HG03045 (cell line): ENCODE data around the gene MBOAT1.
"Not testable (repeated sequence)": the region's sequence is repeated elsewhere in the genome, so short reads cannot be mapped to it uniquely, and the experiment has no call there.

Experiments
- ATAC-seq: cut with Tn5 transposase; IDR thresholded peaks from one replicate; pipeline ENCODE4 v1.9.1; 2021; ENCODE audit warnings: mild to moderate bottlenecking, moderate library complexity; ENCODE audit not compliant: unreplicated experiment

The MBOAT1 gene, protein sequence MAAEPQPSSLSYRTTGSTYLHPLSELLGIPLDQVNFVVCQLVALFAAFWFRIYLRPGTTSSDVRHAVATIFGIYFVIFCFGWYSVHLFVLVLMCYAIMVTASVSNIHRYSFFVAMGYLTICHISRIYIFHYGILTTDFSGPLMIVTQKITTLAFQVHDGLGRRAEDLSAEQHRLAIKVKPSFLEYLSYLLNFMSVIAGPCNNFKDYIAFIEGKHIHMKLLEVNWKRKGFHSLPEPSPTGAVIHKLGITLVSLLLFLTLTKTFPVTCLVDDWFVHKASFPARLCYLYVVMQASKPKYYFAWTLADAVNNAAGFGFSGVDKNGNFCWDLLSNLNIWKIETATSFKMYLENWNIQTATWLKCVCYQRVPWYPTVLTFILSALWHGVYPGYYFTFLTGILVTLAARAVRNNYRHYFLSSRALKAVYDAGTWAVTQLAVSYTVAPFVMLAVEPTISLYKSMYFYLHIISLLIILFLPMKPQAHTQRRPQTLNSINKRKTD

DNA sequence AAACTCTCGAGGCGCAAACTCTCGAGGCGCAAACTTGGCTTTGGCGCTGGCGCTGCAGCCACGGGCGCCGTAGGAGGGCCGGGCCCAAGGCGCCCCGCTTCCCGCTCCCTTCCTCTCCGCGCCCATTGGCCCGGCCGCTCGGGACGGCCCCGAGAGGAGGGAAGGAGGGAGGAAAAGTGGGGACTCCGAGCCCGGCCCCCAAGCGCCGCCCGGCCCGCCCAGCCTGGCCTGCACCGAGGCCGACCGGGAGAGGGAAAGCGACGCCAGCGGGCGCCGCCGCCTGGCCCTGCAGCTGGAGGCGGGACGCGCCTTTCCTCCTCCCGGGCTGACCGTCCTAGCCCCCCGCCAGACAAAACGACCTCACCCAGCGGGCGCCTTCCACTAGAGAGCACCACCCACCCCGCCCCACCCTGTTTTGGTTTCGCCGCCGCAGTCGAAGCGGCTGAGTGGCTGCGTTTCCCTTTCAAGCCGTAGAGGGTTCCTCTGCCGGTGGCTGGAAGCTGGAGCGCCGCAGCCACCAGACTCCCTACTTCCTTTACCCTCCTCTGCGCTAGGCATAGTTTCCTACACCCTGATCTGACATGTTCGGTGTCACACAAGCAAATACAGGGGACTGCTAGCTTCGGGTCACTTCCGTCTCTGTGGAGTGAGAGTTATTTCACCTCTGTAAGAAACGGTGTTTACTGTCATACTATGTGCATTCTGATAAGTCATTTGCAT is at the start of gene MBOAT1:
MBOAT1 (minus strand) TSS at position 78 of the 720 bp plus-strand sequence. CDS start 235 bp downstream, outside the sequence.
- ATAC-seq: peak; percentile 88

DNA sequence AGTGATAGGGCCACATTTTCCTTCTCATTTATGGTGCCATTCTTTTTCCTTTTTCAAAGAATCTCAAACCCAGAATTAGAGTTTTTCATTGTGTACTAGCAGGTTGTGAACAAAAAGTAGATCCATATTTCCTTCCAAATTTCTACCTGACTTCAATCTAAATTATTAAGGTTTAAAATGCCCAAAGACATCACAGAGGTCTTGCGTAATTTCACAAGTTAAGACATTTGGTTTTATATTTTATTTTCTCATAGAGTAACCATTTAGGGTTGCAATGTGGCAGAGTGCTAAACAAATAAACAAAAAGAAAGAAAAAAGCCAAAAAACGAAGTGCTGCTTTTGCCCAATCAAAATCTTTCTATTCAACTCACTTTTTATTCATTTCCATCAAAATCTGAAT is 49.4 kb upstream of the MBOAT1 start:
- ATAC-seq: no peak

DNA sequence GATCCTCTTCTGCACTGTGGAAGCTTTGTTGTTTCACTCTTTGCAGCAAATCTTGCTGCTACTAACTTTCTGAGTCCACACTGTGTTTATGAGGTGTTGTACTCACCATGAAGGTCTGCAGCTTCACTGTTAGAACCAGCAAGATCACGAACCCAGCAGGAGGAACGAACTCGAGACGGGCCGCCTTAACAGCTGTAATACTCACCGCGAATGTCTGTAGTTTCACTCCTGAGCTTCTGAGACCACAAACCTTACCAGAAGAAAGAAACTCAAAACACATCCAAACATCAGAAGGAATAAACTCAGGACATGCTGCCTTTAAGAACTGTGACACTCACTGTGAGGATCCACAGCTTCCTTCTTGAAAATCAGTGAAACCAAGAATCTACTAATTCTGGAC is 48.1 kb upstream of the MBOAT1 start:
- ATAC-seq: no peak

DNA sequence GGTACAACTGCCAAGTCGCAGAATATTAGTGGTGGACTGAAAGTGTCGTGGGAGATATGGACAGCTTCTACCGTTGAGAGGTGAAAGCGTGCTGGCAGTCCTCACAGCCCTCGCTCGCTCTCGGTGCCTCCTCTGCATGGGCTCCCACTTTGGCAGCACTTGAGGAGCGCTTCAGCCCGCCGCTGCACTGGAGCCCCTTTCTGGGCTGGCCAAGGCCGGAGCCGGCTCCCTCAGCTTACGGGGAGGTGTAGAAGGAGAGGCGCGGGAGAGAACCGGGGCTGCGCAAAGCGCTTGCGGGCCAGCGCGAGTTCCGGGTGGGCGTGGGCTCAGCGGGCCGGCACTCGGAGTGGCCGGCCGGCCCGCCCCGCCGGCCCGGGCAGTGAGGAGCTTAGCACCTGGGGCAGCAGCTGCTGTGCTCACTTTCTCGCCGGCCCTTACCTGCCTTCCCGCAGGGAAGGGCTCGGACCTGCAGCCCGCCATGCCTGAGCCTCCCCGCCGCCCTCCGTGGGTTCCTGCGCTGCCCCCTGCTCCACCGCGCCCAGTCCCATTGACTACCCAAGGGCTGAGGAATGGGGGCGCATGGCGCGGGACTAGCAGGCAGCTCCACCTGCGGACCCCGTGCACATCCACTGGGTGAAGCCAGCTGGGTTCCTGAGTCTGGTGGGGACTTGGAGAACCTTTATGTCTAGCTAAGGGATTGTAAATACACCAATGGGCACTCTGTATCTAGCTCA is 47.2 kb upstream of the MBOAT1 start:
- ATAC-seq: no peak

DNA sequence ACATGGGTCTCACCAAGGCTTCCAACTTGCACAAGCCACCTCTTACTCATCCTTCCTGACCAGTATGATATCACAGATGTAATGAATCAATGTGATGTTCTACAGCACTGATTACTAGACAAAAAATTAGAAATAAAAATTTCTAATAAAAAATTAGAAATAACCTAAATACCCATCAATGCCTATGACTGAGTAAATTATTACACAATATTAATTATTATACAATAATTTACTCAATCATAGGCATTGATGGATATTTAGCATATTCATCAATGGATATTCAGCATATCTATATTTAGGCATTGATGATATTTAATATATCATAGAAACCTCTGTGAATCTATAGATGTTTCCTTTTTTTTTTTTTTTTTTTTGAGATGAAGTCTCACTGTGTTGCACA is 43.2 kb upstream of the MBOAT1 start:
- ATAC-seq: no peak

DNA sequence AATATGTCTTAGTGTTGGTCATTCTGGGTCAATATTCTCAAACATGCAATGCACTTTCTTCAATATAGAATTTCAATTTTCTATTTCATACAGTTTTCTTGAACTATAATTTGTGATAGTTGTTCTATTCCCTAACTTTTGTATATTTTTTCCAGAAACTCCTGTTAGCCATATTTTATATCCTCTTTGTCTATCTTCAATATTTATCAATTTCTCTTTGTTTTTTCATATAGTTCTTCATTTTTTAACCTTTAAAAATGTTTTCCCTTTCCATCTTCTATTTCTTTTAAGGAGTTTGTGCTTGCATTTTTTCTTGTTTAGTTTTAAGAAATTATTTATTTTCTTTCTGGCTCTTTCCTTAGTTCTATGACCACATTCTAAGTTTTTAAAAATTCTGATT is 42.0 kb upstream of the MBOAT1 start:
- ATAC-seq: no peak

DNA sequence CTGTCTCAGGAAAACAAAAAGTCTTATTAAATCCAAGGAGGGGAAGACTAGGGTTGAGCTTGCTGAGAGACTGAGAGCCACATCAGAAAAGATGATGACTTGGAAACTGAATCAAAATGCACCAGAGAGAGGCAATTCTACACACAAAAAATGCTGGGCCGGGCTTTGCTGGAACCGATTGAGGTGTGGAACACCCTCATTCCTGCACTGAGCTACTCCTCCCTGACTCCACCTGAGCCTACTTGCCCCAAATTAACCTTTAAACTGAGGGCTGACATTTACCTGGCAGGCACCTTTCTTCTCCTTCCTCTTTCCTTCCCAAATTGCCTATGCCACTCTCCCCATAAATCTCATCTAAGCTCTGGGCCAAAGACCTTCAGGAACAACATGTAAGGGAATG is 40.8 kb upstream of the MBOAT1 start:
- no peak for ATAC-seq

DNA sequence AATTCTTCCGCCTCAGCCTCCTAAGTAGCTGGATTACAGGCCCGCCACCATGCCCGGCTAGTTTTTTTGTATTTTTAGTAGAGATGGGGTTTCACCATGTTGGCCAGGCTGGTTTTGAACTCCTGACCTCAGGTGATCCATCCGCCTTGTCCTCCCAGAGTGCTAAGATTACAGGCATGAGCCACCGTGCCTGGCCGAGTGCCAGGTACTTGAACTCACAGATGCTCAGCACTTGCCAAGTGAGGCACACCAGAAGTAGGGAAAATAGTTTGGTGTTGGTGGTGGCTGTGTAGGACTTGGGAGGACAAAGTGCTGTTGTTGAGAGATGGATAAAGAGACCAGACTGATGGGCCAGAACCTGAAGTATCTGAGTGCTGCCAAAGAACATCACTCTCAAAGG is 40.0 kb upstream of the MBOAT1 start:
- ATAC-seq: no peak

DNA sequence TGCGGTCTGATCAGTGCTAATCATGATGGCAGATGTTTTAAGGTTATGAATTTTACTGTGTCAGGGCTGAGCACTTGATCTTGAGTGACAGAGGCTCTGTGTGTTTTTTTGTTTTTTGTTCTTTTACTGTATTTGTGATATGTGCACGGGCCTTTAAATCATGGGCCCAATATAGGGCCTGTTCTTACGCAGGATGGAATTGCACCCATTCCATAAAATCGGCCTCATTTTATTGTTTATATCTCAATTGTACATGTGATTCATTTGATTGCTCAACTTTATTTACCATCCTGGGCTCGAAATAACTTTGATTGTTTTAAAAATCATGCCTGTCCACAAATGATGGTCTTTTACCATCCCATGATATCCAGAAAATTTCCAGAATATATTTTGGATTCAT is 39.3 kb upstream of the MBOAT1 start:
- ATAC-seq: no peak

DNA sequence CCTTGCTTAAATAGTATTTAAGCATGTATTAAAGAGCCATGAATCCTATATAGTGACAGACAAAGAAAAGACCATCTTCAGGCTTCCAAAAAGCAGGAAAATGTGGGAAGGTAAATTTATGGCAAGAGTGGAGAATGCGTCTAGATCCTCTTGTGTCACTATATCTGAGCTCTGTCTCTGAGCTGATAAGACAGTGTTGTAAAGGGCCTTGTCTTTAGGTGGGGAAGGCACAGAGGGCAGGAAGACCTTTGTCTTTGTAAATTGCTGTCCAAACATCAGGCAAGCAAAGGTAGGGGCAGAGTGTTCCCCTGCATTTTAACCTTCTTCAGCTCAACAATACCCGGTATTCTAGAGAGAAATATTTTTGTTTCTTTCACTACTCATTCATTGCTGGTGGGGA is 33.9 kb upstream of the MBOAT1 start:
- ATAC-seq: no peak

DNA sequence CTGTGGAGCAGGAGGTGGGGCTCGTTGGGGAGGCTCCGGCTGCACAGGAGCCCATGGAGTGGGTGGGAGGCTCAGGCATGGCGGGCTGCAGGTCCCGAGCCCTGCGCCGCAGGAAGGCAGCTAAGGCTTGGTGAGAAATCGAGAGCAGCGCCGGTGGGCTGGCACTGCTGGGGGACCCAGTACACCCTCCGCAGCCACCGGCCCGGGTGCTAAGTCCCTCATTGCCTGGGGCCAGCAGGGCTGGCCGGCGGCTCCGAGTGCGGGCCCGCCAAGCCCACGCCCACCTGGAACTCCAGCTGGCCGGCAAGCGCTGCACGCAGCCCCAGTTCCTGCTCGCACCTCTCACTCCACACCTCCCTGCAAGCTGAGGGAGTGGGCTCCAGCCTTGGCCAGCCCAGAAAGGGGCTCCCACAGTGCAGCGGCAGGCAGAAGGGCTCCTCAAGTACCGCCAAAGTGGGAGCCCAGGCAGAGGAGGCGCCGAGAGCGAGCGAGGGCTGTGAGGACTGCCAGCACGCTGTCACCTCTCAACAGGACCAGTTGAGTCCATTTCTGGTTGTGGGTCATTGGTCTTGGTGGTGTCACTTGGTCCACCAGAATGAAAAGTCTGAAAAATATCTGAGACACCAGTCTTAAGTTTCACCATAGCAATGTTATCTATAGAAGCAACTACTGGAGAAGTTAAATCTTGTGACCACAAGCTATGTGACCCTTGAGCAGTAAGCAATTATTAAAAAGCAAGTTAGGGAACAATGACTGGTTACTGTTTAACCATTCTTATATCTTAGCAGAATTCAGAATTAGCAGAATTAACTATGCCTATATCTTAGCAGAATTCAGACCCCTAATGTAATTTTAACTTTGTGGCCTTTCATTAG is 32.8 kb upstream of the MBOAT1 start:
- not testable (repeated sequence) for ATAC-seq

DNA sequence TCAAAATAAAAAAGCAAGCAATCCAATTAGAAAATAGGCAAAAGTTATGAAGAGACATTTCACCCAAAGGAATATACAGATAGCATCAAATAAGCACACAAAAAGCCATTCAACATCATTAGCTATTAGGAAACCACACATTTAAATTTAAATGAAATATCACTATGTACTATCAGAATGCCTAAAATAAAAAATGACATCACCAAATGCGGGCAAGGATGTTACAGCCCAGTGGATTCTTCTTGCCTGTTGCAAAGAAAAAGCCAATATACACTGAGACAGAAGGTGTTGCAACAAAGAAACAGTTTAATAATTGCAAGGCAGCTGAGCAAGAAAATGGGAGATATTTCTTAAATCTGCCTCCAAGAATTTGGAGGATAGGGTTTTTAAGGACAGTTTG is 31.0 kb upstream of the MBOAT1 start:
- no peak for ATAC-seq

DNA sequence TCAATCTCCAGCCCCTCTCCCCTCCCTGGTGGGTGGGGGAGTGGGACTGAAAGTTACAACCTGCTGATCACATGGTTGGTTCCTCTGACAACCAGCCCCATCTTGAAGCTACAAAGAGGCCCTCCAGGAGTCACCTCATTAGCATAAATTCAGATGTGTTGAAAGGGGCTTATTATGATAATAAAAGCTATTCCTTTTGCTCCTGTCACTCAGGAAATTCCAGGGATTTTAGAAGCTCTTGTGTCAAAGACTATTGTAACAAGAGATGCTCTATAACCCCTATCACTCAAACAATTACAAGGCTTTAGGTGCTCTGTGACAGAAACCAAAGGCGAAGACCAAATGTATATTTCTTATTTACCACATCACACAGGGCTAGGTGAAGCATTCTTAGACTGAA is 30.1 kb upstream of the MBOAT1 start:
- ATAC-seq: no peak

DNA sequence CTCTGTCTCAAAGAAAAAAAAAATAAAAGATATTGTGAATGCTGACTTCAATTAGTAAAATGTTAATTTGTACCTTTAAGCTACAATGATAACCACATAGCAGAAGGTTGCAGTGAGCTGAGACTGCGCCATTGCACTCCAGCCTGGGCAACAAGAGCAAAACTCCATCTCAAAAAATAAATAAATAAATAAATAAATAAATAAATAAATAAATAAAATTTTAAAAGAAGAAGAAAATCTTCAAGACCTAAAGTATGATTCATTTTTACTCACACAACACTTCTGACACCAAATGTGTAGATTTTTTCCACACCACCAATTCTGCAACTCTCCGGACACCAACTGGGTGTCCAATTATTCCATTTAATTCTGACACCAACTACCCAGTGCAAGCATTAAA is 28.8 kb upstream of the MBOAT1 start:
- ATAC-seq: no peak

DNA sequence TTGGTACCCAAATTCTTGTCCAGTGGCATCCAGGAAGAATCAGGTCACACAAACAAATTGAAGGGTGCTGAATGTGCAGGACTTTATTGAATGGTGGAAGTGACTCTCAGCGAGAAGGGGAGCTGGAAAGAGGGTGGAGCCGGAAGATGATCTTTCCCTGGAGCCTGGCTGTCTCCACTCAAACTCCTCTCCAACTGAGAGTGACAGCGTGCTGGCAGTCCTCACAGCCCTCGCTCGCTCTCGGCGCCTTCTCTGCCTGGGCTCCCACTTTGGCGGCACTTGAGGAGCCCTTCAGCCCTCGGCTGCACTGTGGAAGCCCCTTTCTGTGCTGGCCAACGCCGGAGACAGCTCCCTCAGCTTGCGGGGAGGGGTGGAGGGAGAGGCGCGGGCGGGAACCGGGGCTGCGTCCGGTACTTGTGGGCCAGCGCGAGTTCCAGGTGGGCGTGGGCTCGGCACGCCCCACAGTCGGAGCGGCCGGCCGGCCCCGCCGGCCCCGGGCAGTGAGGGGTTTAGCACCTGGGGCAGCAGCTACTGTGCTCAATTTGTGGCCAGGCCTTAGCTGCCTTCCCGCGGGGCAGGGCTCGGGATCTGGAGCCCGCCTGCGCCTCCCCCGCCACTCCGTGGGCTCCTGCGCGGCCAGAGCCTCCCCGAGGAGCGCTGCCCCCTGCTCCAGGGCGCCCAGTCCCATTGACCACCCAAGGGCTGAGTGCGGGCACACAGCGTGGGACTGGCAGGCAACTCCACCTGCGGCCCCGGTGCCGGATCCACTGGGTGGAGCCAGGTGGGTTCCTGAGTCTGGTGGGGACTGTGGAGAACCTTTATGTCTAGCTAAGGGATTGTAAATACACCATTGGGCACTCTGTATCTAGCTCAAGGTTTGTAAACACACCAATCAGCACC is 26.7 kb upstream of the MBOAT1 start:
- no peak for ATAC-seq

DNA sequence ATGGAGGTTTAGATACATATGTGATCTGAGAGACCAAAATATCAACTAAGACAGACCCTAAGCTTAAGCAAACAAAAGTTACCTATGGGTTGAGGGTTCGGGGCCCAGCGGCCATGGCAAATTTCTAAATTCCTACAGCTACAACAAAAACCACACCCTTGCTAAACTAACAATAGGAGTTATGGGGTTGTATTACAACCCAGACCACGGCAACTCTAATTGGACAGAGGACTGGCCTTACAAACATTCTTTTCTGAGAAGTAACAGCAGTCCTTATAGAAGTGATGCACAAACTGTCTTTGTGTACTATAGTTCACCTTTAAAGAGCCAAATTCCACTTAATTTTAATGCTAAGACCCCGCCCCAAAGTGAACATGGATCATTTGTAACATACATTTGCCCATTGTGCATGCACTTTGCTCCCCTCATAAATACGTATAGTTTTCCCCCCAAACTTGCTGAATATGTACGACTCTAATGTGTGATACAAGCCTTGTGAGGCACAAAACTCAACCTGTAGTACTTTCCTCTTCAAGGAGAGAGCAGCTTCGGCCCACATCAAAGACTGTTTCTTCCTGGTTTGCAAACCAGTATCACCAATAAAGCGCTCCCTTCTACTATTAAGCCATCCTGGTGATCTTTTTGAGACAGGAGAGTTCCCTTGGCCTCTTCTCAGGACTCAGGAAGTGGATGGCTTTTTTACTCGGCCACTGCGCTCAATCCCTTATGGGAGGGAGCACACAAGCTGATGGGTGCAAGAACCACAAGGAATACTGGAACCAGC is 25.6 kb upstream of the MBOAT1 start:
- no peak for ATAC-seq

DNA sequence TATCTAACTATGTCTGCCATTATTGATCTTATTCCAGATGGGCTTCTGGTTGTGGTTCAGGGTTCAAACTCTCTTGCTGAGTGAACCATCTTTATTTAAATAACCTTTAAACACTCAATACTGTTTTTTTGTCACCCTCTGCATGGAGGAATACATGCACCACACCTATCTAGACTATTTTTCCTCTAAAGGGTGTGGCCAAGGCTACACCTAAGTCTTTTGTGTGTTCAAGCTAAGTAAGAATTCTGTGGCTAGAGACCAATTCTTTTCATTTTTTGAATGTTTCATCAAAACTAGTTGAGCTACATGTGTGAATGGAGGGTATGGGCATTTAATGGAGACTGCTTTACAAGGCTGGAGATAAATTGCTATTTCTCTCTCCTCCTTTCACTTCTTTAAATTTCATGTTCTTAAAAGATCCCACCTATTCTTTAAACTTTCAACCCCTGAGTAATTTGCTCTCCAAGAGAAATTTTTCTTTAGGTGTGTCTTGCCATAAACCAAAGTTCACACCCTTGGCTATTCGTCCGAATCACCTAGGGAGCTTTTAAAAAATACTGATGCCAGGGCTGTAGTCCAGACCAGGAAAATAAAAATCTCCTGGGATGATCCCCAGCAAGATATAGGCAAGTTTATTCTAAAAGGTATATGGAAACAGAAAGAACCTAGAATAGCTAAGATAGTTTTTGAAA is 24.8 kb upstream of the MBOAT1 start:
- no peak for ATAC-seq

DNA sequence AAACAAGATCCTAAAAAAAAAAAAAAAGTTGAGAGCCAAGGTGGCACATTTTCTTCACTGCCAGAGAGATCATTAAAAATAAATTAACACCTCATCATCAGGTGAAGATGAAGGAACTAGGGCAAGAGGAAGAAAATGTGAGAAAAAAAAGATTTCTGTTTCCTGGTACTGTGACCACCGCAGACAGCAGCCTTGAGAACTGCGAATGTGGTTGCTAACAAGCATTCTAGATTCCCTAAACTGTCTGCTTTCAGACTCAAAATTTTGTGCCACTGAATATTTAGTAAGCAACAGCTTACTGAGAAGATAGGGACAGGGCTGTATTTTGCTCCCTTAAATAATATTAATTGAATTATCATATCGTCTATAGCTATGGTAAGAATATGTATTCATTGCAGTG is 24.1 kb upstream of the MBOAT1 start:
- ATAC-seq: no peak
